Measurements from ENCODE around the gene IFNG. TPM values are rescaled to one million over a fixed set of nuclear protein-coding genes. Genes with fewer than 3 reads are reported as not detected.

The IFNG gene
- total and polyA plus RNA-seq, 10 of the 15 experiments (the other 5 are each of a cell fraction or from before 2014, with no cell fraction given): 0.10 to 1.4 (median 0.25) TPM; not detected in 2

- TF ChIP-seq BCLAF1 (IDR thresholded peaks at IDR 0.05) (no peak), BHLHE40 (IDR thresholded peaks at IDR 0.05; ENCODE audit: borderline replicate concordance in 1 of 2, low read depth in 2 of 2, low read length in 1 of 2) (no peak), ETV6 (conservative IDR thresholded peaks at IDR 0.05 in 1 of 2, IDR thresholded peaks at IDR 0.05 in 1 of 2; ENCODE audit: borderline replicate concordance in 1 of 2, low read depth in 1 of 2) (no peak), KAT2A (conservative IDR thresholded peaks at IDR 0.05; ENCODE audit: control insufficient read depth, low read depth, low read length) (no peak), NFYA (IDR thresholded peaks at IDR 0.05; ENCODE audit: borderline replicate concordance, low read depth, low read length) (no peak)
Measured at GRCh38 chr12:68190301-68190700, 30.8 kb upstream of the IFNG start (continued).

GRCh38 chr12:68189821-68190242 is 30.3 kb upstream of the IFNG start:
- DNase-seq (ENCODE audit: low read depth, low spot score): no peak

More at GRCh38 chr12:68189821-68190242, 30.3 kb upstream of the IFNG start:
- Histone ChIP-seq H4K20me1 (ENCODE audit: control insufficient read depth, insufficient read depth) (no peaks in the 10 kb centered on the region), H2AFZ (ENCODE audit: control insufficient read depth, low read depth, low read length) (no peak overlapping the region), H3K27me3 (replicated peaks in 1 of 2; ENCODE audit: control insufficient read depth in 2 of 2, insufficient read depth in 2 of 2, low read length in 1 of 2) (peaks cover 0 to 2% of the 10 kb centered on the region in 2 experiments; a peak in 1 of 4 replicates), H3K4me2 (ENCODE audit: control insufficient read depth, insufficient read depth) (no peak overlapping the region), H3K36me3 (ENCODE audit: control insufficient read depth in 2 of 2, insufficient read depth in 2 of 2, low read length in 1 of 2) (no peaks in the 10 kb centered on the region), H3K9ac (ENCODE audit: control insufficient read depth, insufficient read depth, low read length) (no peak overlapping the region), H3K4me1 (ENCODE audit: control insufficient read depth, insufficient read depth, low read length) (no peaks in the 10 kb centered on the region), H3K4me3 (no peak overlapping the region), H3K9me3 (replicated peaks; ENCODE audit: control insufficient read depth, insufficient read depth, low read length) (no peaks in the 10 kb centered on the region; the same call in 2 of the 3 replicates), H3K27ac (ENCODE audit: control insufficient read depth, insufficient read depth) (no peak overlapping the region), H3K79me2 (ENCODE audit: control insufficient read depth, insufficient read depth, low read length) (no peaks in the 10 kb centered on the region)
- ATAC-seq (no peak), FAIRE-seq (no peak)
- POLR2A ChIA-PET: no interaction called here
- TF ChIP-seq ATF7 (IDR thresholded peaks at IDR 0.05; ENCODE audit: low read depth) (no peak), SMAD1 (IDR thresholded peaks at IDR 0.05; ENCODE audit: low read depth, partially characterized antibody) (no peak), REST (IDR thresholded peaks at IDR 0.05; ENCODE audit: low read depth, low read length) (no peak), PAX5 (IDR thresholded peaks at IDR 0.05; ENCODE audit: borderline replicate concordance, low read depth, low read length) (no peak), NFXL1 (IDR thresholded peaks at IDR 0.05; ENCODE audit: borderline replicate concordance) (no peak), TCF7 (IDR thresholded peaks at IDR 0.05; ENCODE audit: borderline replicate concordance) (no peak), POLR2A (IDR thresholded peaks at IDR 0.05; ENCODE audit: low read depth, low read length) (no peak), ZZZ3 (IDR thresholded peaks at IDR 0.05; ENCODE audit: control insufficient read depth, insufficient read length, low read depth) (no peak), SP1 (IDR thresholded peaks at IDR 0.05; ENCODE audit: low read depth, low read length) (no peak), ATF2 (IDR thresholded peaks at IDR 0.05; ENCODE audit: low read length) (no peak)
- RAD21 ChIA-PET (ENCODE audit: unreplicated experiment): no interaction called here
- SMC1A ChIA-PET (ENCODE audit: uncharacterized antibody, unreplicated experiment): interaction anchor here (0.6 to 1.7 kb wide), 2 partner anchors 8 to 30 kb away, joined by 3 to 7 read pairs; no protein-coding TSS in a partner anchor
- in situ Hi-C loops (cut with MboI) (no loop called here), intact Hi-C loops (cut with micrococcal nuclease; ENCODE audit: unreplicated experiment) (no loop called here)
- BruUV-seq (replicated peaks): no TSS peak
- 57% methylated on average over 4 of the region's 4 CpGs for WGBS (ENCODE audit: insufficient coverage, insufficient replicate concordance, low lambda C conversion rate, missing lambda C conversion rate)
- CTCF ChIA-PET: no interaction called here
